HG02571 (cell line): ENCODE data around the gene MORC2.

Experiments
- ATAC-seq: cut with Tn5 transposase; IDR thresholded peaks from one replicate; pipeline ENCODE4 v1.9.1; 2021; ENCODE audit warnings: mild to moderate bottlenecking, moderate library complexity; ENCODE audit not compliant: unreplicated experiment

MORC2 gene

DNA sequence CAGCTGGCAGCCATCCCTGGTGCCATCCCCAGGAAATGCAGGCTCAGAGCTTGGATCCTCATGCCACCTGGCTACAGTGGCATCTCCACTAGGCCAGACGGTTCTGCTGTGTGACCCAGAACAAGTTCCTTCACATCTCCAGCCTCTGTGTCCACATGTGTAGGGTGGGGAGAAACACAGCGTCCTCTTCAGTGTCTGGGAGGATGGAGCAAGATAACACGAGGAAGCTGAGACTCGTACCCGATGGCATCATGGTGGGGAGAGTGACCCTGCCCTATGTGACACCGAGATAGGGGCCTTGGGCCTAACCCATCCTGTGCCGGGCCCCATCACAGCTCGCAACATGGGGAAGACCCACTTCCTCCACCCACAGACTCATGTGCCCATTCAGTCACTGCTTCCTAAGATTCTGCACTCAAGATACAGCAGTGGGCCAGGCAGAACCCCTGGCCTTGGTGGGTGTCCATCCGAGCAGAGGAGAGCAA lies 78.5 kb downstream of the MORC2 start:
- ATAC-seq, result no peak

DNA sequence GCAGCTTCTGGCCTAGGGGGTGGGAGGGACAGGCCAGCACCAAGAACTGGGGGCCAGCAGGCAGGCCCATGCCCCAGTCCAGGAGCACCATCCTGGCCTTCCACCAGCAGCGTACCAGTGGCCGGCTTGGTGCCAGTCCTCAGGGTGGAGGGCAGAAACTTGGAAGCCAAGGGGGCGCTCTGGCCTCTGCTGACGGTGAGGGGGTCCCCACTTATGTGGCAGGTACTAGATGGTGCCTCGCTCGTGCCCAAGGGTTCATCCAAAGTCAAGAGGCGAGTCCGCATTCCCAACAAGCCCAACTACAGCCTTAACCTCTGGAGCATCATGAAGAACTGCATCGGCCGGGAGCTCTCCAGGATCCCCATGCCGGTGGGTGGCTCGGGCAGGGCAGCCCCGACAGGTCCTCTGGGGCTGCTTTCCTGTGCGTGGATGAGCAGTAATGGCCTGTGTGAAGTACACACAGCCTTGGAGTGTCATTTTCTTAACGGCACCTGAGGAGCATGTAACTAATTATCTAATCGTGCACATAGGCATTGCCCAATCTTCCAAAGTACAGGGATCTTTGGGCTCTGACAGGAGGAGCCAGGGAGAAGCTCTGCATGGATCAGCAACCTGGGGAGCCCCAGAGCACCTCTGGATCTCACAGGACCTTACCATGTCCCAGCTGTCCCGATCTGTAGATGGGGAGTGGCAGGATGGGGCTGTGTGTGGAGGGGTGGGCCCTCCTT lies 79.1 kb downstream of the MORC2 start:
- no peak for ATAC-seq

DNA sequence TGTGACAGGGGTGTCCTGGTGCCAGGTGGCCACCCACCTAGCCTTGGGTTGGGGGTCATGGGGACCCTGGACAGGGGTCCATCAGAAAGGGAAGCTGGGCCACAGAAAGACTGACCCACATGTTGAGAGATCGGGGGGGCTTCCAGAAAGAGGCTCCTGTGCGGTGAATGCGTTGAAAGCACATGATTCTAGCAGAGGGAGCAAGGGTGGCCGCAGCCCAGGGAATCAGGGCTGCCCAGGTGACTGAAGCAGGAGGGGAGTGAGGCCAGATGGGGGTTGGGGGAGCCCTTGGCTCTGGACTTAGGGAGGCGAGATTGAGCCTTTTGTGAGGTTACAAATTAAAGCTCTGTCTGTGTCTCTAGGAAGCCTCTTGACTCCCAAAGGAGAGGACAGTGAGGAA lies 80.7 kb downstream of the MORC2 start:
- no peak for ATAC-seq

DNA sequence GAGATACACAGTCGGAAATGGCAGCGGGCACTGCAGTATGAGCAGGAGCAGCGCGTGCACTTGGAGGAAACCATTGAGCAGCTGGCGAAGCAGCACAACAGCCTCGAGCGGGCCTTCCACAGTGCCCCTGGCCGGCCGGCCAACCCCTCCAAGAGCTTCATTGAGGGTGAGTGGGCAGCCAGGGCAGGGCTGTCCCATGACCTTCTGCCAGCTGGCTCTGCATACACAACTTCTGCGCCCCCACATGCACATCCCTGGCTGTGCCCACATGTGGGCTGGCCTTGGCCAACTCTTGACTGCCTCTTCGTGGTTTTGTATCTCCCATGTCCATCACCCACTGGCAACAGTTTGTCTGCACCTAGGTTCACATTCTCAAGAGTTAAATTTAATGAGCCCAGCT lies 81.1 kb downstream of the MORC2 start:
- ATAC-seq, result no peak

DNA sequence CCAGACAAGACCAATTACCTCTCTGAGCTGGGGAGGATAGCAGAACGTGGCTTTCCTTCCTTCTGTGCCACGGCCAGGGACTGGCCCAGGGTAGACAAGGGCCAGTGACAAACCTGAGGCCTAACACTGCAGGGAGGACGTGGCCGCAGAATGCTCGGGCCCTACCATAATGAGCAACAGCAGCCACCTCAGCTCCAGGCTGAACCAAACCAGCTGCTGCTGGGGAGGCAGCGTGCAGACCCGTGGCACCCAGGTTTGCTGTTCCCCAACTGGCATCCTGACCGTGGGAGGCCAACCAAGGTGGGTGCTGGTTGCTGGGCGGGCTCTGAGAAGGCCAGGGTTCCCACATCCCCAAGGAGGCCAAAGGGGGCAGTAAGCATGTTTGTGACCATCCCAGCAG lies 83.0 kb downstream of the MORC2 start:
- ATAC-seq, result no peak

DNA sequence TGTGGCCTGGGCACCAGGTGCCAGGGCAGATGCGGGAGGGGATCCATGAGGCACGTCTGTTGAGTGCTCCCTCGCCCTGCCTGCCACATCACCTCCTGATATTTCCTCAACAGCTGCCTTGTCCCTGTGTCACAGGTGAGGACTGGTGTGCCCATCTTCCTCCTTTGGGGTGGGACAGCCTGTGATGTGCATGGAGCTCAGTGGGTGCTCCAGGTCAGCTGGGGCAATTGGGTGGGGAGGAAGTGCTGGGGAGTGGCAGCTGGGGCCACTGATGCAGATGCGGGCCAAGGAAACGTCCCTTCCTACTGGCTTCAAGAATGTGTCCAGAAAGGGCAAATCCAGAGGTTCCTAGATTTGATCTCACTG lies 83.6 kb downstream of the MORC2 start:
- no peak for ATAC-seq

DNA sequence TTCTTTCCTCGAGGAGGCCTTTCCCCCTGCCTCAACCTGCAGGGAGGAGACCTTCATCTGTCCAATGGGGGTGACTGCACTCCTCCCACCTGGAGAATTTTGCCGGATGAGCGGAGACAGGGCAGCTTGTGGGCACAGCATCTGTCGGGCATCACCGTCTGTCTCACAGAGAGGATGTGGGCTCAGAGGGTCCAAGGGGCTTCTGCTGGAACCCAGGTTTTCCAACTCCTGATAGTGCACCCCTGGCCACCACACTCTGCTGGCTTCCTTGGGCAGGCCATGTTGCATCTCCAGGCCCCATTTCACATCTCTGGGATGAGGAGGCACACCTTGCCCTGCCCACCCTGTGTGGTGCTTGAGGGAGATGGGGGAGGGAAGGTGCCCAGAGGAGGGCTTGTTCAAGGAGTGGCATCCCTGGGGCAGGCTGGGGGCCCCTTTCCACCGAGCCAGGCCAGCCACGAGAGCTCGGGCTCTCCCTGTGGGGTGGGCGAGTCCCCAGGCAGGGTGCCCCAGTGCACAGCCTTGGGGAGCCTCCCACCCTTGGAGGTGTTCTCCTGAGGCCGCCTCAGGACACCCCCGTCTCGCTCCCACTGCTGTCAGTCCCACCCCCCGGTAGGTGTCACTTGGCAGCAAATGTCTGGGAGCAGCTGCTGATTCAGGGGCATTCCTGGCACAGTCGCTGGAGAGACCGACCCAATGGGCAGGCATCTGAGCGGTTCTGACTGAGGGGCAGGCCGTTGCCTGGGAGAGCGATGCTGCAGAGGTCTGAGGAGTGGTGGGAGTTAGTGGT lies 84.2 kb downstream of the MORC2 start:
- ATAC-seq, result no peak

DNA sequence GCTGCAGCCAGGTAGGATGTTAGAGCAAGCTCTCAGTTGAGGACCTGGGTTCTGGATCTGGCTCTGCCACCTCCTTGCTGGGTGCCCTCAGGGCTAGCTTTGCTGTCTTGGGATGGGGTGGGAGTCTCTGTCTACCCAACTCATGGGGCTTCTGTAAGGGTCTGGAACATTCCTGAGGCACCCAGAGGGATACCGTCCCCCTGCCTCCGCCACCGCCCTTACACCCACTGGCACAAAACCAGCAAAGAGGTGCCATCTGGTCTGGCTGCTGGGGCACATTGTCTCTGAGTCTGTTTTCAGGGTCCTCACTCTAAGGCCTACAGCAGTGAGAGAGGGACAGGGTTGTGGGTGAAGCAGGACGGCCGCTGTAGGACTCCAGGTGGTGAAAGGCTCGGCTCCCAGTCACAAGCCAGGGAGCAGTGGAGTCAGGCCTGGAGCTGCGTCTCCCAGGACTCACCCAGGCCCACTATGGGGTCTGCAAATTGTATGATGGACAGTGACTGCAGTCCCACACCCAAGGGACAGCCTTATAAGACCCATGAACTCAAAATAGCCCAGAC lies 84.9 kb downstream of the MORC2 start:
- no peak for ATAC-seq

DNA sequence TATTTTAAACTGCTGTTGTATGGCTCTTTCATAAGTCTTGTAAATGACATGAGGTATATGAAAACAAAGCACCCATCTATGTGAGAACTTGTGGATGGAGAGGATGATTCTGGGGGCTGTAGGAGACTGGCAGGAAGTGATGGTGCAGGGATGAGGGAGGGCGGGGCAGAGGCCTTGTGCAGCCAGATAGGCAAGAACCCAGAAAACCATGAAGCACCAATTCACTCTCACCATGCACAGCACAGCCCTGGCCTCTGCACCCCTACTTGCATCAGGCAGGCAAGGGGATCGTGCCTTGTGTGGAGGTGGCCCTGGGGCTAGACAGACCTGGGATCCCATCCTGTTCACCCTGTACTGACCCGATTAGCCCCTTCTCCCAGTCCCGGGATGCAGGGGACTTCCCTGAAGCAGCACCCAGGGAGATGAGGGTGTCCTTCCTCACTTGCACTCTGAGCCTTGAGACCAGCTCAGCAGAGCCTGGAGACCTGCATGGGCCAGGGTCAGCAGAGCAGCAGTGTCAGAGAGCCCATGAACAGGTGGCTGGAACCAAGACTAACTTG lies 85.5 kb downstream of the MORC2 start:
- ATAC-seq, result no peak

DNA sequence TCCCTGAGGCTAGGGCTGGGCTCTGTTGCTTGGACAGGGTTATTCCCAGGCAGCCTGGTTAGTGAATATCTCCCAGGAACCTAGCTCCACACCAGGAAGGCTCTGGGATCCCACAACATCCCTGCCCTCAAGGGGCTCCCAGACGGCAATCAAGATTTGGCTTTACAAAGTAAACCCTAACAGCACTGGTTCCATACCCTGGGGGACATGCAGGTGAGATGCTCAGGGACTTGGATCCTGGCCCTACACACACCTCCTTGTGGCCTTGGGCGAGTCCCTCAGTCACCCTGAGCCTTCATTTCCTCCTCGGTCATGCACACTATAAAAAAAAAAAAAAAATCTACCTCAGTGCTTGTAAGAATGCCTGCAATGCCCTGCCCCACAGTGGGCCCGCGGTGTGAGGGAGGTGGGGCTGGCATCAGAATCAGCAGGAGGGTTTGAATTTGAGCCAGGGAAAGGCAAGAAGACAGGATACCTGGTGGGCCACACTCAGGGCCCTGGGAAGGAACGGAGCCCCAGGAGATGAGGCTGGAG lies 86.3 kb downstream of the MORC2 start:
- no peak for ATAC-seq

DNA sequence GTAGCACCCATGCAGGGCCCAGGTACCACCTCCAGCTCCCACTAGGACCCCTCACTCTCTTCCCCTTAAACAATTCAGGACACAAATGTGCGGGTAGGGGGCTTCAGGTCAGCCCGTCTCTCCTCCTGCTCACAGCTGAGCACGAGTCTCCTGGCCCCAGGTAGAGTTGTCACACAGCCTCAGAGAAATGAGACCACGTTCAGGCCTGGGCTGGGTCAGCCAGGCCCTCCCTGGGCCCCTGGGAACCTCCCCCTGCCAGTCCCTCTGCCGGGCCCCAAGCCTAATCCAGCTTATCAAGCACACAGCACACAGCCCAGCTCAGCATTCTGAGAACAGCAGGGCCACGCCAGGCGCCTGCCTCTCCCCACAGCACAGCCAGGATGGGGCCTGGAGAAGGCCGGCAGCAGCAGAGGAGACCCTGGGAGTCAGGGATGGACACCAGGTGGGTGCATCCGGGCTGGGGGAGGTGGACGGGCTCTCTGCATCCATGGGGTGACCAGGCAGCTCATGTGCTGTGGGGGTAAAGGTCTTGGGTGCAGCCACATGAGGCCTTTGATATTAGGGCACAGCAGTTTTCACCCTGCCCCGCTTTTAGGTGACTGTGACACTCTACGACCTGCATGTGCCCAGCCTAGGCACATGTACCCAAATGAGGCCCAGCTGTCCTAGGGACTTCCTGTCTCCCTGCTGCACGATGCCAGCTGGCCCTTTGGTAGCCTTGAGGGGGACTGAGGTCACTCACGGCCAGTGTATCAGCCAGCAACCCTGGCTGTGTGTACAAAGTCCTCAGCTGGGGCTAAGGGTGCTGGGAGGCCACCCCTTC lies 87.0 kb downstream of the MORC2 start:
- ATAC-seq, result no peak

DNA sequence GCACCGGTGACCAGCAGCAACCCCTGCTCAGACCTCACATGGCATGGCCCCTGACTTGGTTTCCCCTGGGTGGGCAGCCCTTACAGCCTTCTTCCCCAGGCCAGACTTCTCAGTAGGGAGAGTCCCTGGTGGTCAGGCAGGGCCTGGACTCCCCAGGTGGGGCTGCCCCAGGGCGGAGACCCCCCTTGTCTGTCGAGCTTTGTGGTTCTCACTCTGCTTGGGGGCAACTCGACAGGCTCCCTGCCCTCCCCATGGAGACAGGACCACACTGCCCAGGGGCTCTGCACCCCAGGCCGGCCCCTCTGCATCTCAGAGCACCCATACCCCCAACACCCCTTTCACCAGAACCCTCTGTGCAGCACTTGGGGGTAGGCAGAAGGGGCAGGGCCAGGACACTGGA lies 87.7 kb downstream of the MORC2 start:
- ATAC-seq, result no peak

DNA sequence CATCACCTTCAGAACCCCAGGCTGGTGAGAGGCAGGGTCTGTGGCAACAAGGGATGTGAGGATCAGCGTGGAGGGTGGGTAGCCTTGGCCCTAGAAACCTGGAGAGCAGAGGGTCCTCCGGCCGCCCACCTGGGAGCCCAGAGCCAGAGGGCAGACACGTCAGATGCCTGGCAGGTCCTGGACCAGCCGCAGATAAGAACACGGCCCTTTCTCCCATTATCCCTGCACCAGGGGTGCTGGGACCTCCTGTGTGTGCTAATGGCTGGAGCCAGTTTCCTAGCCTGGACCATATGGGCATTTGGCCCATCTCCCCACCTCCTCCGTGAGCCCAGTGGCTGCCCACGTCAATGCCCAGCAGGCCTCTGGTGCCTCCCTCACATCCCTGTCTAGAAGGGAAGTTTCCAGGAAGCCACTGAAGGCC lies 88.4 kb downstream of the MORC2 start:
- ATAC-seq, result no peak

DNA sequence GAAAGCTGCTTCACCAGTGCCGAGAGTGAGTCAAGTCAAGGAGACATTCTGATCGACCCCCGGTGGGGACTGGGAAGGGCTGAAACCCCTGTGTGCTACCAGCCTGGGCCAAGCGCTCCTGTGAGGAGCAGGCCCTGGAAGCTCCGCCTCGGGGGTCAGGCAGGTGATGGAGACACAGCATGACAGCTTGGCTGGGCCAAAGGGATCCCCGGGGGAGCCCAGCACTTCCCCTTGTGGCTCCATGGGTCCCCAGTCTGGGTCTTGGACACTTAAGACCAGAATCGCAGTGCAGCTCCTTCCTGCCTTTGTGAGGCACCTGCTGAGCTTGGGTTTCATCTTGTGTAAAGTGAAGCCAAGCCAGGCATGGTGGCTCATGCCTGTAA lies 89.2 kb downstream of the MORC2 start:
- no peak for ATAC-seq

DNA sequence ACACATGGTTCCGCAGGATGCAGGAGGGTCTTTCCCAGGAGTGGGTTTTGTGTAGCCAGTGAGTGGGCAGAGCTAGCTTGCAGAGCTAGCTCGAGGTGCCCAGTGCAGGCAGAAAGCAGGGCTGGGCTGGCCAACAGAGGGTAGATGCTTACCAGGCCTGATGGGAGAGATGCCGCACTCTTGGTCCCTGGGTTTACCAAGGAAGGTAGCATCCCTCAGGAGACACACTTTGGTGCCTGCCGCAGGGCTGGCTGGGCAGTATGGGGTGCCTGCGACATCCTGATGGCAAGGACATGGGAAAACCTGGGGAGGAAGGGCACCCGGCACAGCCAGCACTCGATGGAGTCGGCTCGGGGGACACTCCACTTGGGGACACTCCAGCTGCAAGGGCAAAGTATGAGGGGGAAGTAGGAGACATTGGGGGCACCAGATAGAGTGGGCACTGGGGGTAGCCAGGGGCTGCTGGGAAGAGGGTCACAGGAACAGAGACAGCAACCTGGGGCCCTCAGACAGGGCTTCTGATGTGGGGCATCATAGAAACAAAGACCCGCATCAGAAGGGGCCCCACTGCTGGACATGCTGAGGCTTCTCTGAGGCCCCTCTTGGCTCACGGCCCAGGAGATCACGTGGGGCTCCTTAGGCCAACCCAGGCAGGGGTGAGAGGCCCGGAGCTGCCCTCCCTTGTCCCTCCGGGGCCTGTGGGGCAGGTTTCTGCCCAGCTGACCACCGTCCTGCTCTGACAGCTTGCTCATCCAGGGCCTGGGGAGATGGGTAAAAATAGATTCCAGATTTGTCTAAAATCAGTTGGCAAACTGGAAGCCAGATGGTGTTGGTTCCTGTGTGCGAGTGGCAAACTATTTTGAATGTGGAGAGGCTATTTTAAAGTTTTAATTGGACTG lies 89.8 kb downstream of the MORC2 start:
- ATAC-seq, result no peak

DNA sequence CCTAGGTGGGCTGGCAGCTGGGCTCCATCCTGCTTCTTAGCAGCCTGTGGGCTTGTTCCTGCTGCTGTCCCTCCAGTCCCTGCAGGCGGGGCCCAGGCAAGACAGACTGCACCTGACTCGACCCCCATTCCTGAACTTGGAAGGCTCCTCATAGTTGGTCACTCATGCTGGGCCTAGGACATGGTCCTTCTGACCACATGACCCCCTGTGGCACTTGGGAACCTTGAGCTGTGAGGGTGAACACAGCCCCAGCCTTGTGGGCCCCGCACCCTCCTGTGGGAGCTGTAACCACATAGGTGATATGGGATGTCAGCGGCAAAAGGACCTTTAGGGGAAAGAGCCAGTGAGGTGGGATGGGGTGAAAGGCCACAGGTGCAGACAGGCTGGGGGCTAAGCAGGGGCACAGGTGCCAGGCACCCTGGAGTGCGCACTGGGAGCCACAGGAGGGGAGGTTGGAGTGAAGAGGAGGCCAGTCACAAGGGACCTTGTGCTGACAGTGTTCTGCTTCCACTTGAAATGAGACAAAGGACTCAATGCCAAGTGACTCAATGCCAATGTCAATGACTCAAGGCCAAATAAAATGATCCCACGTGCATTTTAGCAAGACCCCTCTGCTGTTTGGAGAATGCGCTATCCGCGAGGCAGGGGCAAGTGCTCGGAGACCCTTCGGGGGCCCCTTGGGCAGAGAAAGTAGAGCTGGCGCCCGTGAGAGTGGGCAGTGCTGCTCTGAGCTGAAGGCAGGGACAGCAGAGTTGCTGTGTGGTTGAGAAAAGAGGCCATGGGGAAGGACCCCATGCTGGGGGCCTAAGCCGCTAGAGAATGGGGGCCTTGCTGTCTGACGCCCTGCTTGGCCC lies 90.7 kb downstream of the MORC2 start:
- ATAC-seq, result no peak

DNA sequence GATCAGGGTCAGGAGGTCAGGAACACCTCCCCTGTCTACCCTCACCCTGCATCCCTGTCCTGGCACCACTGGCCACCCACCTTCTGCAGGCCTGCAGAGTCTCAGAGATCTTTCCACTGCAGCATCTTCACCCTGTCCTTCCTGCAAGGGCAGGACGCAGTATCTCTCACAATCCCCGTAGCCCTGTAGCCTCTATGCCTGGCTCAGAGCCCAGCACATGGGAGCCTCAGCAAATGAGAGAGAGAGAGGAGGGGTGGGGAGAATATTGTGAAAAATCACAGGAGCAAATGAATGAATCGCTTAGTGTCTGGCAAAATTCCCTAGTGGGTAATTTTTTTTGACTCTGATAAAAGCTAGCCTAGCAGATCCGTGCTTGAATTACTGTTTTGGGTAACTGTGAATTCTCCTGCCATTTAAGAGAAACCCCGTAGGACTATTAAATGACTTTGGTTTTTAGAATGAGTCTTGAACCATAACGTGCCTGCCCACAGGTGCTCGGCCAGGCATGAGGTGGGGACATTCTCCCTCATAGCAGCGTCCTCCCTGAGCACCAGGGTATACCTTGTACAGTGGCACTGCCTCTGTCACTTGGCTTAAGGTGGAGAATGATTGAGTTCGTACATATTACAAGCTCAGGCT lies 91.5 kb downstream of the MORC2 start:
- ATAC-seq, result no peak

DNA sequence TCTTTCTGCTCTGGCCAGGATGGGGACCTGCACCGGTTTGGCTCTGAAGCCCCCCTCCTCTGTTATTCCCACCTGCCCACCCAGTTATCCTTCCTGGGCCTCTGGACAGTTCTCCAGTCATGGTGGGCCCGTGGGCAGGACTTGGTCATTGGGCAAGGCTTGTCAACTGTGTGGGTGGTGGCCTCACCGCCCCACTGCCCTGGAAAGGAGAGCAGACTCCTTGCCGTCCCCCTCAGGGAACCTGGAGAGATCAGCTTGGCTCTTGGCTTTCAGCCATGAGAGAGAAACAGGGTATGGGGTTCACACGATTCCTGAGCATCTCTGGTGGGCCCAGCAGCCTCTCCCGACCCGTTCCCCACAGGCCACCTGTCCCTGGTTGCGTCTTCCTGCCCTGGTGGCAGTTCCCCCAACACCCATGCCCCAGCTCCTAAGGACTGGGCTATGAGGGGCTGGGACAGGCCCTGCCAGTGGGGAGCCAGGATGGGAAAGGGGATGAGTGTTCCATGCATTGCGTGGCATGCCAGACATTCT lies 92.3 kb downstream of the MORC2 start:
- ATAC-seq, result no peak
